Liver (tissue), 9 donors: ENCODE measurements around the gene LDLRAD3. TPM values are rescaled to one million over a fixed set of nuclear protein-coding genes. Genes with fewer than 3 reads are reported as not detected.

Experiments used
- DNase-seq: peaks from one replicate; pipeline ENCODE4 v3.0.0-alpha.2; 2017; ENCODE audit warnings: low spot score
- H3K27ac ChIP-seq, 2 donors: one replicate each; pipeline ENCODE4 v1.7.0; 2013; ENCODE audit warnings: inconsistent platforms in 2 of 2, low read length in 2 of 2, control low read depth in 1 of 2, low read depth in 1 of 2, mild to moderate bottlenecking in 1 of 2
- H3K27me3 ChIP-seq, 4 donors: one replicate each; pipeline versions ENCODE4 v1.6.1 to v1.7.0; 2013; ENCODE audit warnings: low read length in 3 of 4, inconsistent platforms in 1 of 4, mild to moderate bottlenecking in 1 of 4, moderate library complexity in 1 of 4; ENCODE audit not compliant: control insufficient read depth in 4 of 4, insufficient read depth in 4 of 4
- H3K36me3 ChIP-seq, 4 donors: one replicate each; pipeline versions ENCODE4 v1.6.1 to v1.7.0; 2013; ENCODE audit warnings: low read length in 3 of 4, mild to moderate bottlenecking in 3 of 4, low read depth in 1 of 4, moderate library complexity in 1 of 4; ENCODE audit not compliant: control insufficient read depth in 4 of 4, insufficient read depth in 3 of 4
- H3K4me1 ChIP-seq, 4 donors: one replicate each; pipeline versions ENCODE4 v1.6.1 to v1.7.0; 2013; ENCODE audit warnings: low read length in 3 of 4, mild to moderate bottlenecking in 3 of 4, moderate library complexity in 1 of 4; ENCODE audit not compliant: control insufficient read depth in 4 of 4, insufficient read depth in 4 of 4
- H3K4me3 ChIP-seq, 3 donors: one replicate each; pipeline versions ENCODE4 v1.6.1 to v1.7.0; 2013; ENCODE audit warnings: low read length in 3 of 3, control low read depth in 1 of 3, low read depth in 1 of 3, mild to moderate bottlenecking in 1 of 3
- H3K9ac ChIP-seq, 2 donors: one replicate each; pipeline ENCODE4 v1.7.0; 2013; ENCODE audit warnings: low read length in 2 of 2, mild to moderate bottlenecking in 2 of 2, moderate library complexity in 2 of 2, control low read depth in 1 of 2, low read depth in 1 of 2
- H3K9me3 ChIP-seq, 4 donors: one replicate each; pipeline versions ENCODE4 v1.6.1 to v1.7.0; 2013; ENCODE audit warnings: low read length in 3 of 4; ENCODE audit not compliant: control insufficient read depth in 4 of 4
- ATF3 ChIP-seq: IDR thresholded peaks from 2 replicates; pipeline ENCODE4 v1.6.1; 2016; ENCODE audit warnings: antibody characterized with exemption
- CTCF ChIP-seq: fragments of 150-350 bp; IDR thresholded peaks from 2 replicates; pipeline ENCODE4 v1.5.1; 2017; ENCODE audit warnings: improper control_type of control experiment, low read depth, low read length; ENCODE audit not compliant: missing input control
- EGR1 ChIP-seq, 2 donors: IDR thresholded peaks; 2 replicates each; pipeline ENCODE4 v1.6.1; 2016 to 2018; ENCODE audit warnings: antibody characterized with exemption in 2 of 2, low read depth in 2 of 2
- FOXA1 ChIP-seq: IDR thresholded peaks from 2 replicates; pipeline ENCODE4 v1.6.1; 2016; ENCODE audit warnings: antibody characterized with exemption
- FOXA2 ChIP-seq: IDR thresholded peaks from 2 replicates; pipeline ENCODE4 v1.6.1; 2016; ENCODE audit warnings: antibody characterized with exemption
- GABPA ChIP-seq, 2 donors: IDR thresholded peaks in 1 of 2; conservative IDR thresholded peaks in 1 of 2; 2 replicates each; pipeline ENCODE4 v1.6.1; 2016; ENCODE audit warnings: antibody characterized with exemption in 2 of 2, mild to moderate bottlenecking in 1 of 2, moderate library complexity in 1 of 2
- HNF4A ChIP-seq, 2 donors: conservative IDR thresholded peaks; 2 replicates each; pipeline ENCODE4 v1.6.1; 2016; ENCODE audit warnings: antibody characterized with exemption in 2 of 2, mild to moderate bottlenecking in 2 of 2
- HNF4G ChIP-seq: IDR thresholded peaks from 2 replicates; pipeline ENCODE4 v1.6.1; 2016; ENCODE audit warnings: antibody characterized with exemption
- JUND ChIP-seq, 2 donors: IDR thresholded peaks; 2 replicates each; pipeline ENCODE4 v1.6.1; 2016; ENCODE audit warnings: antibody characterized with exemption in 2 of 2
- MAX ChIP-seq: IDR thresholded peaks from 2 replicates; pipeline ENCODE4 v1.6.1; 2016; ENCODE audit warnings: antibody characterized with exemption
- NR2F2 ChIP-seq: IDR thresholded peaks from 2 replicates; pipeline ENCODE4 v1.6.1; 2016; ENCODE audit warnings: antibody characterized with exemption
- RAD21 ChIP-seq, 2 donors: IDR thresholded peaks; 2 replicates each; pipeline ENCODE4 v1.6.1; 2016; ENCODE audit warnings: antibody characterized with exemption in 2 of 2, mild to moderate bottlenecking in 2 of 2
- REST ChIP-seq: IDR thresholded peaks from 2 replicates; pipeline ENCODE4 v1.6.1; 2016; ENCODE audit warnings: antibody characterized with exemption, mild to moderate bottlenecking
- RXRA ChIP-seq, 2 donors: IDR thresholded peaks; 2 replicates each; pipeline ENCODE4 v1.6.1; 2017 to 2018; ENCODE audit warnings: antibody characterized with exemption in 2 of 2, mild to moderate bottlenecking in 1 of 2
- SP1 ChIP-seq: IDR thresholded peaks from 2 replicates; pipeline ENCODE4 v1.6.1; 2018; ENCODE audit warnings: antibody characterized with exemption, mild to moderate bottlenecking
- TAF1 ChIP-seq: conservative IDR thresholded peaks from 2 replicates; pipeline ENCODE4 v1.6.1; 2016; ENCODE audit warnings: antibody characterized with exemption, mild to moderate bottlenecking
- YY1 ChIP-seq: IDR thresholded peaks from 2 replicates; pipeline ENCODE4 v1.6.1; 2016; ENCODE audit warnings: antibody characterized with exemption, mild to moderate bottlenecking
- ZBTB33 ChIP-seq: IDR thresholded peaks from 2 replicates; pipeline ENCODE4 v1.6.1; 2016; ENCODE audit warnings: antibody characterized with exemption
- WGBS: extraction: QIAGEN DNeasy Blood & Tissue Kit; methylation state at CpG from one replicate; pipeline ENCODE4 v1.1.7; 2013; 5-methylcytosine and 5-hydroxymethylcytosine counted together
- polyA plus RNA-seq, 2 donors: library from polyadenylated mRNA; stranded (reverse) in 1 of 2; unstranded in 1 of 2; fragments of 200-250 nt in 1 of 2; fragments of >200 nt in 1 of 2; fragmentation: Nextera tagmentation in 1 of 2; extraction: Ambion mirVana in 1 of 2; gene quantifications; one replicate each; pipeline versions ENCODE4 v1.2.1 to v1.2.3, GENCODE V29; 2013 to 2015
- total RNA-seq, 2 donors: library from RNA; depleted of rRNA; stranded (reverse); fragments of >200 nt; gene quantifications; one replicate each; pipeline ENCODE4 v1.2.3, GENCODE V29; 2014
- donor health status: healthy.
- donor health status: healthy.
- donor health status: healthy.
- donor health status: healthy.
- donor health status: healthy.

LDLRAD3 gene
- total and polyA plus RNA-seq, 4 donors: 0.75 to 1.3 (median 0.93) TPM

- Histone ChIP-seq H3K4me1 (peaks cover 0 to 2% (median 0%) of the 10 kb centered on the region in 4 donors), H3K27me3 (no peaks in the 10 kb centered on the region), H3K27ac (no peak overlapping the region), H3K4me3 (no peak overlapping the region), H3K9me3 (no peaks in the 10 kb centered on the region), H3K9ac (no peak overlapping the region), H3K36me3 (no peaks in the 10 kb centered on the region)
- TF ChIP-seq ZBTB33 (no peak), REST (no peak), TAF1 (no peak), NR2F2 (no peak), GABPA (IDR thresholded peaks at IDR 0.05 in 1 of 2, conservative IDR thresholded peaks at IDR 0.05 in 1 of 2) (no peak), FOXA1 (no peak), MAX (no peak), RAD21 (IDR thresholded peaks at IDR 0.05) (no peak), HNF4A (conservative IDR thresholded peaks at IDR 0.05) (no peak), JUND (IDR thresholded peaks at IDR 0.05) (no peak), YY1 (no peak), RXRA (IDR thresholded peaks at IDR 0.05) (no peak), EGR1 (IDR thresholded peaks at IDR 0.05; ENCODE audit: low read depth in 2 of 2) (no peak), CTCF (no peak), FOXA2 (no peak), SP1 (no peak), ATF3 (no peak), HNF4G (no peak)
- 82% methylated on average over 10 of the region's 10 CpGs for WGBS
- DNase-seq: no peak
Measured at GRCh38 chr11:35968386-35969088, 24.7 kb downstream of the LDLRAD3 start.
